Fibroblast of lung (primary cell): ENCODE data around the gene AKR1B15. TPM values are rescaled to one million over a fixed set of nuclear protein-coding genes. Genes with fewer than 3 reads are reported as not detected.
A peak's percentile ranks its signal among the peaks of the same experiment; 100 is the strongest.

ENCODE experiments used
- DNase-seq, 2 donors: peaks; one replicate each; pipeline versions ENCODE4 v3.0.0 to v3.0.0-alpha.2; 2010; ENCODE audit warnings: low read depth in 2 of 2
- H2AFZ ChIP-seq: 2 replicates; pipeline ENCODE4 v1.5.1; 2012; ENCODE audit warnings: low read length, control low read depth, inconsistent platforms
- H3K27ac ChIP-seq: 2 replicates; pipeline ENCODE4 v1.5.1; 2011; ENCODE audit warnings: low read length, control low read depth; ENCODE audit not compliant: insufficient read depth
- H3K27me3 ChIP-seq: 2 replicates; pipeline ENCODE4 v1.5.1; 2011; ENCODE audit warnings: mild to moderate bottlenecking, low read length; ENCODE audit not compliant: control insufficient read depth, insufficient read depth
- H3K36me3 ChIP-seq: 2 replicates; pipeline ENCODE4 v1.5.1; 2011; ENCODE audit warnings: low read length; ENCODE audit not compliant: control insufficient read depth, insufficient read depth
- H3K4me1 ChIP-seq: 2 replicates; pipeline ENCODE4 v1.5.1; 2011; ENCODE audit warnings: low read length; ENCODE audit not compliant: control insufficient read depth, insufficient read depth; ENCODE audit errors: extremely low read depth
- H3K4me2 ChIP-seq: 2 replicates; pipeline ENCODE4 v1.5.1; 2011; ENCODE audit warnings: low read length, control low read depth; ENCODE audit not compliant: insufficient read depth; ENCODE audit errors: extremely low read depth
- H3K4me3 ChIP-seq, 4 experiments: fragments of 200-600 bp in 1 of 4; sonication (generic) in 1 of 4; replicated peaks in 1 of 4; 2 replicates each; pipeline ENCODE4 v1.5.1; 2011 to 2016; ENCODE audit warnings: low read length in 4 of 4, low read depth in 3 of 4, mild to moderate bottlenecking in 3 of 4, control low read depth in 2 of 4, inconsistent platforms in 1 of 4, mixed read lengths in 1 of 4; ENCODE audit not compliant: insufficient read depth in 1 of 4; ENCODE audit errors: control extremely low read depth in 1 of 4
- H3K79me2 ChIP-seq: 2 replicates; pipeline ENCODE4 v1.5.1; 2012; ENCODE audit warnings: mild to moderate bottlenecking, low read length, inconsistent platforms; ENCODE audit not compliant: control insufficient read depth, insufficient read depth
- H3K9ac ChIP-seq: 2 replicates; pipeline ENCODE4 v1.5.1; 2011; ENCODE audit warnings: mild to moderate bottlenecking, low read length, control low read depth; ENCODE audit not compliant: insufficient read depth
- H3K9me3 ChIP-seq: 2 replicates; pipeline ENCODE4 v1.5.1; 2012; ENCODE audit warnings: low read depth, low read length; ENCODE audit not compliant: control insufficient read depth, insufficient read depth
- H4K20me1 ChIP-seq: 2 replicates; pipeline ENCODE4 v1.5.1; 2011; ENCODE audit warnings: low read length; ENCODE audit not compliant: control insufficient read depth, insufficient read depth; ENCODE audit errors: extremely low read depth
- EZH2 ChIP-seq: IDR thresholded peaks from 2 replicates; pipeline ENCODE4 v1.5.1; 2012; ENCODE audit warnings: low read length, control low read depth, mild to moderate bottlenecking; ENCODE audit errors: missing control alignments
- polyA plus RNA-seq, 2 donors: library from polyadenylated mRNA; depleted of rRNA in 1 of 2; stranded (reverse) in 1 of 2; unstranded in 1 of 2; fragments of >200 nt; gene quantifications; 2 replicates each; pipeline ENCODE4 v1.2.1, GENCODE V29; 2011 to 2012; ENCODE audit warnings: missing spikeins in 1 of 2
- total RNA-seq: library from RNA; depleted of rRNA; stranded (reverse); fragments of >200 nt; gene quantifications from 2 replicates; pipeline ENCODE4 v1.2.1, GENCODE V29; 2014
- TF ChIP-seq, protein P1 (sequence below), 2 donors: IDR thresholded peaks in 1 of 2; conservative IDR thresholded peaks in 1 of 2; 1 replicate in 1 of 2; 2 replicates in 1 of 2; pipeline ENCODE4 v1.5.1; 2011 to 2012; ENCODE audit warnings: low read length in 2 of 2, control low read depth in 1 of 2, inconsistent platforms in 1 of 2, low read depth in 1 of 2, mild to moderate bottlenecking in 1 of 2

The AKR1B15 gene
- total and polyA plus RNA-seq, 2 donors (not counting 1 experiment from before 2014, with no cell fraction given) = not detected

DNA sequence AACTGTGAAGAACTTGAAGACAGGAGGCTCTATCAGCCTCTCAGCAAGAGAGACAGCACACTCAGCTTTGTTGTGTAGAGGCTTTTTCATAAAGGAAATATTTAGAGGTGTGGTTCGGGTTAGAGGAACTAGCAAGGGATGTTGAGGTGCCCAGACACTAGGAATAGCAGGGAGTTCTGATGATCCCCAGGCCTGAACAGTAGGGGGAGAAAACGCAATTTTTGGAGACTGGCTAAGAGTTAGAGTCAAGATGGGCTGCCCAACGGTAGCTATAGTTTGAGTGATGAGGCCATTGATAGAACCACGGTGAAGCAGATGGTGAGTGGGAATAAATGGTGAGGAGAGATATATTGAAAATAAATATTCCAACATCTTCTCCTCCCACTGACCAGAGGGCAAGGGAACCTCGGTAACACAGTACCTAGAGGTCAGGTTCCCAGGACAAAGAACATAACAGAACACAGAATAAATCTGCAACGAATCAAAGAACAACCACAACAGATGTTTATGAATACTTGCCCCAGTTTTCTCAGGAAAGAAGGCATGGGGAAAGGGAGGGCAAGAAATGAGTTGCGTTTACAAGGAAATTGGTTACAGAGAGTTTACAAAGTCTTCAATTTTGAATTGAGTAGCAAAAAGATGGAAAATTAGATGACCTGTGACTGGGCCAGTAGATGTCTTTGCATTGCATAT, 73.5 kb downstream of the AKR1B15 start:
- Histone ChIP-seq H3K36me3 (no peaks in the 10 kb centered on the region), H3K27ac (no peak overlapping the region), H3K9ac (no peak overlapping the region), H3K4me2 (no peak overlapping the region), H2AFZ (no peak overlapping the region), H3K4me1 (peaks cover 14% of the 10 kb centered on the region), H4K20me1 (no peaks in the 10 kb centered on the region), H3K27me3 (no peaks in the 10 kb centered on the region), H3K4me3 (no peak overlapping the region), H3K79me2 (no peaks in the 10 kb centered on the region), H3K9me3 (no peaks in the 10 kb centered on the region)
- no peak for DNase-seq
- no peak for TF ChIP-seq EZH2
- TF ChIP-seq, protein P1, sequence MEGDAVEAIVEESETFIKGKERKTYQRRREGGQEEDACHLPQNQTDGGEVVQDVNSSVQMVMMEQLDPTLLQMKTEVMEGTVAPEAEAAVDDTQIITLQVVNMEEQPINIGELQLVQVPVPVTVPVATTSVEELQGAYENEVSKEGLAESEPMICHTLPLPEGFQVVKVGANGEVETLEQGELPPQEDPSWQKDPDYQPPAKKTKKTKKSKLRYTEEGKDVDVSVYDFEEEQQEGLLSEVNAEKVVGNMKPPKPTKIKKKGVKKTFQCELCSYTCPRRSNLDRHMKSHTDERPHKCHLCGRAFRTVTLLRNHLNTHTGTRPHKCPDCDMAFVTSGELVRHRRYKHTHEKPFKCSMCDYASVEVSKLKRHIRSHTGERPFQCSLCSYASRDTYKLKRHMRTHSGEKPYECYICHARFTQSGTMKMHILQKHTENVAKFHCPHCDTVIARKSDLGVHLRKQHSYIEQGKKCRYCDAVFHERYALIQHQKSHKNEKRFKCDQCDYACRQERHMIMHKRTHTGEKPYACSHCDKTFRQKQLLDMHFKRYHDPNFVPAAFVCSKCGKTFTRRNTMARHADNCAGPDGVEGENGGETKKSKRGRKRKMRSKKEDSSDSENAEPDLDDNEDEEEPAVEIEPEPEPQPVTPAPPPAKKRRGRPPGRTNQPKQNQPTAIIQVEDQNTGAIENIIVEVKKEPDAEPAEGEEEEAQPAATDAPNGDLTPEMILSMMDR (conservative IDR thresholded peaks at IDR 0.05 in 1 of 2, IDR thresholded peaks at IDR 0.05 in 1 of 2; ENCODE audit: low read depth in 1 of 2, low read length in 2 of 2) = no peak

DNA sequence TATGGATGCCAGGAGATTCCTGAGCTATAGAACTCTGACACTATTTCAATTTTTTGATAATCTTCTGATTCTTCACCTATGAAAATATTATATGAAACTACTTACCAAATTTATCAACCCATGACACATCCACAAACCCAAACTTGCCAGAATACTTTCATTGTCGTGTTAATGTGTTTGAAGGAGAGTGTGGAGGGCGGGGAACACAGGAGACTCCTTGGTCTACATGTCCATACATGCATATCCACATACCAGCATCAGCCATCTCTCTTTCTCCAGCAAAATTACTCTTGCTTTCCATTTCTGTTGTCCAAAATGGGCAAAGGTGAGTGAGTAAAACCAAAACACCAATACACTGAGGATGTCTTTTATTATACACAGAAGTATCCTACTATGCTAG, 74.3 kb downstream of the AKR1B15 start:
- no peak overlapping the region for H3K9ac ChIP-seq
- no peak overlapping the region for H3K4me3 ChIP-seq
- peaks cover 14% of the 10 kb centered on the region for H3K4me1 ChIP-seq
- no peaks in the 10 kb centered on the region for H3K9me3 ChIP-seq
- H3K27ac ChIP-seq = no peak overlapping the region
- no peaks in the 10 kb centered on the region for H3K79me2 ChIP-seq
- no peak overlapping the region for H3K4me2 ChIP-seq
- no peak for TF ChIP-seq EZH2
- TF ChIP-seq, protein P1 (conservative IDR thresholded peaks at IDR 0.05 in 1 of 2, IDR thresholded peaks at IDR 0.05 in 1 of 2; ENCODE audit: low read depth in 1 of 2, low read length in 2 of 2) = no peak
- H4K20me1 ChIP-seq = no peaks in the 10 kb centered on the region
- H3K27me3 ChIP-seq = no peaks in the 10 kb centered on the region
- DNase-seq = no peak
- no peak overlapping the region for H2AFZ ChIP-seq
- no peaks in the 10 kb centered on the region for H3K36me3 ChIP-seq

DNA sequence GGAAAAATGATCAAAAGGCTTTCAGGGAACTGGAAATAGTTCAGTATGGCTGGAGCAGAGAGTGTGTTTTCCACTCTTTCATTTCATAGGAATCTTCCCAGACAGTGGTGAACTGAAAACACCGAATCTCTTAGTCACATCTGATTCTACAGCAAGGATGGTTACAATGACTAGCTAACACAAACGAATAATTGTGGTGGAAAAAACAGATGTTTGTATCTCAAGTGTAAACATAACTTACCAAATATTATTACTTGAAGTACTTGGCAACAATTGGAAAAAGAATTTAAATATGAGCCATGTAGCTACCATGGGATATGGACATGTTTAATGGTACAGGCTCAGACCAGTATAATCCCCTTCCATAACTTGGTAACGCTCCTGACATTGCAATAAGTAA, 76.6 kb downstream of the AKR1B15 start:
- no peak overlapping the region for H3K9ac ChIP-seq
- H3K27me3 ChIP-seq = no peaks in the 10 kb centered on the region
- H3K4me2 ChIP-seq = no peak overlapping the region

More for the DNA sequence above, 76.6 kb downstream of the AKR1B15 start:
- peak; percentile 60 to 86 for DNase-seq
- no peaks in the 10 kb centered on the region for H3K79me2 ChIP-seq
- H3K36me3 ChIP-seq = no peaks in the 10 kb centered on the region
- no peak overlapping the region for H3K4me3 ChIP-seq
- peaks cover under 1% of the 10 kb centered on the region for H3K4me1 ChIP-seq
- no peaks in the 10 kb centered on the region for H3K9me3 ChIP-seq
- TF ChIP-seq EZH2 = no peak
- TF ChIP-seq, protein P1 (conservative IDR thresholded peaks at IDR 0.05 in 1 of 2, IDR thresholded peaks at IDR 0.05 in 1 of 2; ENCODE audit: low read depth in 1 of 2, low read length in 2 of 2) = no peak
- no peak overlapping the region for H2AFZ ChIP-seq
- no peak overlapping the region for H3K27ac ChIP-seq
- H4K20me1 ChIP-seq = no peaks in the 10 kb centered on the region
